Peyer's patch (tissue), 4 donors: ENCODE results near the gene S100A12. TPM values are rescaled to one million over a fixed set of nuclear protein-coding genes. Genes with fewer than 3 reads are reported as not detected.

Experiments
- DNase-seq, 3 donors: peaks; one replicate each; pipeline ENCODE4 v3.0.0-alpha.2; 2017 to 2019
- H3K27ac ChIP-seq, 4 donors: fragments of 200-600 bp; sonication (generic); one replicate each; pipeline ENCODE4 v1.5.1; 2016 to 2019
- H3K27me3 ChIP-seq, 2 donors: fragments of 200-600 bp; sonication (generic); one replicate each; pipeline ENCODE4 v1.5.1; 2019
- H3K36me3 ChIP-seq, 3 donors: fragments of 200-600 bp; sonication (generic); one replicate each; pipeline ENCODE4 v1.5.1; 2016 to 2019
- H3K4me1 ChIP-seq, 4 donors: fragments of 200-600 bp; sonication (generic); one replicate each; pipeline ENCODE4 v1.5.1; 2016 to 2019
- H3K4me3 ChIP-seq, 4 donors: fragments of 200-600 bp; sonication (generic); 1 replicate in 3 of 4; 2 replicates in 1 of 4; pipeline ENCODE4 v1.5.1; 2016 to 2019; ENCODE audit warnings: mild to moderate bottlenecking in 1 of 4
- H3K9me3 ChIP-seq, 4 donors: fragments of 200-600 bp; sonication (generic); one replicate each; pipeline ENCODE4 v1.5.1; 2016 to 2019; ENCODE audit warnings: mild to moderate bottlenecking in 1 of 4
- CTCF ChIP-seq, 6 experiments: fragments of 450-650 bp in 4 of 6; fragments of 200-600 bp in 2 of 6; sonication (generic) in 1 of 6; IDR thresholded peaks; one replicate each; pipeline ENCODE4 v1.5.1; 2017 to 2019; ENCODE audit warnings: antibody characterized with exemption in 6 of 6, mild to moderate bottlenecking in 3 of 6, moderate library complexity in 1 of 6
- POLR2A ChIP-seq, 2 donors: fragments of 450-650 bp; IDR thresholded peaks; one replicate each; pipeline ENCODE4 v1.5.1; 2017; ENCODE audit warnings: antibody characterized with exemption in 2 of 2, mild to moderate bottlenecking in 2 of 2, moderate library complexity in 2 of 2
- total RNA-seq, 4 donors: library from RNA; depleted of rRNA; stranded (reverse); fragments of >200 nt; gene quantifications; one replicate each; pipeline ENCODE4 v1.1.0, GENCODE V29; 2016

Gene S100A12
- total RNA-seq, 4 donors from 2014 or later: not detected

- Histone ChIP-seq H3K4me1 (peaks cover 0 to 14% (median under 1%) of the 10 kb centered on the region in 4 donors), H3K36me3 (no peaks in the 10 kb centered on the region), H3K9me3 (no peaks in the 10 kb centered on the region), H3K27ac (no peak overlapping the region), H3K4me3 (no peak overlapping the region), H3K27me3 (no peaks in the 10 kb centered on the region)
- no peak for DNase-seq
- TF ChIP-seq POLR2A (IDR thresholded peaks at IDR 0.05) (no peak), CTCF (IDR thresholded peaks at IDR 0.05) (no peak)
Observed at GRCh38 chr1:153340356-153340755, 35.1 kb downstream of the S100A12 start.

GRCh38 chr1:153339802-153340201, 35.6 kb downstream of the S100A12 start:
- H3K27ac ChIP-seq: no peak overlapping the region
- DNase-seq: no peak
- no peak for TF ChIP-seq CTCF (IDR thresholded peaks at IDR 0.05)
- no peak for TF ChIP-seq POLR2A (IDR thresholded peaks at IDR 0.05)
- peaks cover 0 to 14% (median 0%) of the 10 kb centered on the region in 4 donors for H3K4me1 ChIP-seq
- no peaks in the 10 kb centered on the region for H3K27me3 ChIP-seq
- no peaks in the 10 kb centered on the region for H3K9me3 ChIP-seq
- H3K4me3 ChIP-seq: no peak overlapping the region
- H3K36me3 ChIP-seq: no peaks in the 10 kb centered on the region

GRCh38 chr1:153337980-153338853, 37.2 kb downstream of the S100A12 start:
- Histone ChIP-seq H3K27ac (no peak overlapping the region), H3K4me1 (peaks cover 0 to 1% (median 0%) of the 10 kb centered on the region in 4 donors), H3K36me3 (no peaks in the 10 kb centered on the region), H3K27me3 (no peaks in the 10 kb centered on the region), H3K9me3 (no peaks in the 10 kb centered on the region), H3K4me3 (no peak overlapping the region)
- no peak for DNase-seq
- TF ChIP-seq POLR2A (IDR thresholded peaks at IDR 0.05): no peak
- no peak for TF ChIP-seq CTCF (IDR thresholded peaks at IDR 0.05)

GRCh38 chr1:153336650-153337049, 38.8 kb downstream of the S100A12 start:
- Histone ChIP-seq H3K9me3 (no peaks in the 10 kb centered on the region), H3K27ac (no peak overlapping the region), H3K27me3 (no peaks in the 10 kb centered on the region), H3K4me1 (no peaks in the 10 kb centered on the region), H3K36me3 (no peaks in the 10 kb centered on the region), H3K4me3 (no peak overlapping the region)
- no peak for TF ChIP-seq POLR2A (IDR thresholded peaks at IDR 0.05)
- TF ChIP-seq CTCF (IDR thresholded peaks at IDR 0.05): no peak
- no peak for DNase-seq

- Histone ChIP-seq H3K36me3 (no peaks in the 10 kb centered on the region), H3K27ac (no peak overlapping the region), H3K4me1 (no peaks in the 10 kb centered on the region), H3K27me3 (no peaks in the 10 kb centered on the region), H3K4me3 (no peak overlapping the region), H3K9me3 (no peaks in the 10 kb centered on the region)
- no peak for DNase-seq
- TF ChIP-seq POLR2A (IDR thresholded peaks at IDR 0.05): no peak
- no peak for TF ChIP-seq CTCF (IDR thresholded peaks at IDR 0.05)
Observed at GRCh38 chr1:153333902-153334301, 41.5 kb downstream of the S100A12 start.
